SH-SY5Y (cell line): ENCODE measurements around the gene OCA2.

Source experiments
- GATA2 ChIP-seq: IDR thresholded peaks from 2 replicates; pipeline ENCODE4 v1.6.1; 2011; ENCODE audit warnings: mild to moderate bottlenecking, low read depth, low read length
- GATA3 ChIP-seq: IDR thresholded peaks from 2 replicates; pipeline ENCODE4 v1.6.1; 2011; ENCODE audit warnings: low read depth, mild to moderate bottlenecking, low read length, moderate library complexity

DNA sequence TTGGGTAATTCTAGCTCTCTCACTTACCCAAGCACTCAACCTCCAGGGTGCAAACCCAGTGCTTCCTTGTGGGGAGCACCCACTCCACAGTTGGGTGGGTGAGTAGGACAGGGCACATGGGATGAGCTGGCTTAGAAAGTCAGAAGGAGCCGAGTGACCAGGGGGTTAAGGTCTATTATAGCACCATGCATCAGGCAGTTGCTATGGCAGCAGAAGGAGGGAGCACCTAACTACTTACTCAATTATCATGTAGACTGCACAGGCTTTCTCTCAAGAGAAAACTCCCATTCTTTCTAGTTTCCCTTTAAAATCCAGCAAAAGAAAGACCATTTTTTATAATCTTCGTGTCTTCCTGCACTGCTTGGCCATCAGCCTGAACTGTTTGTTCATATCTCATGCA, 163.0 kb downstream of the OCA2 start:
- TF ChIP-seq GATA2 (no peak), GATA3 (no peak)
